ENCODE measurements around the gene CDKN1A. TPM values are rescaled to one million over a fixed set of nuclear protein-coding genes. Genes with fewer than 3 reads are reported as not detected.

The CDKN1A gene
- total and polyA plus RNA-seq, 9 donors: 82.1 to 305 (median 134) TPM

- Histone ChIP-seq H3K27me3 (no peaks in the 10 kb centered on the region), H3K4me3 (no peak overlapping the region), H3K9me3 (no peaks in the 10 kb centered on the region), H3K27ac (no peak overlapping the region), H3K36me3 (no peaks in the 10 kb centered on the region), H3K4me1 (ENCODE audit: insufficient read depth) (no peaks in the 10 kb centered on the region)
- no peak for DNase-seq
- intact Hi-C loops (cut with DNase I): no loop called here
- 68 to 73% (median 71%) methylated on average over 11 of the region's 11 CpGs for WGBS, 3 donors
- TF ChIP-seq CTCF (IDR thresholded peaks at IDR 0.05) (no peak), POLR2A (IDR thresholded peaks at IDR 0.05) (no peak), EP300 (IDR thresholded peaks at IDR 0.05) (no peak)
Observed at GRCh38 chr6:36728289-36729160, 50.0 kb downstream of the CDKN1A start.

GRCh38 chr6:36729161-36729524 is 50.6 kb downstream of the CDKN1A start:
- intact Hi-C loops (cut with DNase I): no loop called here
- no peak for TF ChIP-seq POLR2A (IDR thresholded peaks at IDR 0.05)
- no peak for TF ChIP-seq EP300 (IDR thresholded peaks at IDR 0.05)
- no peak for TF ChIP-seq CTCF (IDR thresholded peaks at IDR 0.05)
- 31 to 40% (median 33%) methylated on average over 3 of the region's 3 CpGs for WGBS, 3 donors
- Histone ChIP-seq H3K4me1 (ENCODE audit: insufficient read depth) (no peaks in the 10 kb centered on the region), H3K27me3 (no peaks in the 10 kb centered on the region), H3K36me3 (no peaks in the 10 kb centered on the region), H3K27ac (no peak overlapping the region), H3K9me3 (no peaks in the 10 kb centered on the region), H3K4me3 (no peak overlapping the region)
- no peak for DNase-seq

GRCh38 chr6:36730424-36731380 is 52.2 kb downstream of the CDKN1A start:
- no peaks in the 10 kb centered on the region for H3K9me3 ChIP-seq
- intact Hi-C loops (cut with DNase I): no loop called here
- no peak for TF ChIP-seq EP300 (IDR thresholded peaks at IDR 0.05)
- no peak for TF ChIP-seq POLR2A (IDR thresholded peaks at IDR 0.05)
- no peak for TF ChIP-seq CTCF (IDR thresholded peaks at IDR 0.05)
- H3K27ac ChIP-seq: no peak overlapping the region
- no peaks in the 10 kb centered on the region for H3K27me3 ChIP-seq
- H3K4me3 ChIP-seq: no peak overlapping the region
- no peak for DNase-seq
- 88 to 90% (median 89%) methylated on average over 14 to 15 of the region's 15 CpGs for WGBS, 3 donors
- peaks cover 3% of the 10 kb centered on the region for H3K4me1 ChIP-seq (ENCODE audit: insufficient read depth)
- no peaks in the 10 kb centered on the region for H3K36me3 ChIP-seq

GRCh38 chr6:36731622-36732310 is 53.3 kb downstream of the CDKN1A start:
- intact Hi-C loops (cut with DNase I): no loop called here
- DNase-seq: no peak
- Histone ChIP-seq H3K27ac (no peak overlapping the region), H3K36me3 (no peaks in the 10 kb centered on the region), H3K4me3 (no peak overlapping the region), H3K4me1 (ENCODE audit: insufficient read depth) (peaks cover 5% of the 10 kb centered on the region), H3K9me3 (no peaks in the 10 kb centered on the region), H3K27me3 (no peaks in the 10 kb centered on the region)
- whole genome bisulfite sequencing, 3 donors: 86 to 90% (median 89%) methylated on average over 10 to 12 of the region's 12 CpGs
- TF ChIP-seq EP300 (IDR thresholded peaks at IDR 0.05) (no peak), CTCF (IDR thresholded peaks at IDR 0.05) (no peak), POLR2A (IDR thresholded peaks at IDR 0.05) (no peak)

All from ovary (tissue), 9 donors.